SK-N-SH treated with all-trans-retinoic acid at 6 μM for 48 hours (cell line): Measurements from ENCODE around the gene WASF2.

ENCODE experiments used
- ATAC-seq: fragments of 200-7000 bp; cut with Tn5 transposase; 3 replicates; pipeline ENCODE4 v1.9.1; 2020; ENCODE audit warnings: mild to moderate bottlenecking, moderate library complexity
- ARNTL ChIP-seq: fragments of 450-650 bp; formaldehyde crosslinking; IDR thresholded peaks from 2 replicates; pipeline ENCODE4 v1.5.0; 2020; ENCODE audit warnings: low read depth, mild to moderate bottlenecking, moderate library complexity, borderline replicate concordance
- BACH2 ChIP-seq: fragments of 250-450 bp; sonication (Bioruptor Pico); IDR thresholded peaks from 2 replicates; pipeline ENCODE4 v1.9.0; 2021; ENCODE audit warnings: mild to moderate bottlenecking, borderline replicate concordance
- CSDC2 ChIP-seq: fragments of 250-450 bp; sonication (Bioruptor Pico); IDR thresholded peaks from 2 replicates; pipeline ENCODE4 v1.5.0; 2020; ENCODE audit warnings: mild to moderate bottlenecking, moderate library complexity
- CSRNP3 ChIP-seq: fragments of 250-450 bp; sonication (Bioruptor Pico); IDR thresholded peaks from 2 replicates; pipeline ENCODE4 v1.5.1; 2021; ENCODE audit warnings: mild to moderate bottlenecking, moderate library complexity
- ESRRG ChIP-seq: fragments of 250-450 bp; sonication (Bioruptor Pico); IDR thresholded peaks from 2 replicates; pipeline ENCODE4 v1.6.1; 2021; ENCODE audit warnings: mild to moderate bottlenecking
- GLIS3 ChIP-seq: fragments of 250-450 bp; sonication (Bioruptor Pico); IDR thresholded peaks from 2 replicates; pipeline ENCODE4 v1.5.0; 2020; ENCODE audit warnings: mild to moderate bottlenecking, moderate library complexity
- ISL1 ChIP-seq: fragments of 250-450 bp; sonication (Bioruptor Pico); IDR thresholded peaks from 2 replicates; pipeline ENCODE4 v2.1.2; 2022; ENCODE audit warnings: mild to moderate bottlenecking, moderate library complexity
- OSR1 ChIP-seq: fragments of 250-450 bp; sonication (Bioruptor Pico); IDR thresholded peaks from 2 replicates; pipeline ENCODE4 v1.8.0; 2022; ENCODE audit warnings: moderate library complexity, mild to moderate bottlenecking, inconsistent platforms
- POU6F1 ChIP-seq: fragments of 250-450 bp; sonication (Bioruptor Pico); IDR thresholded peaks from 2 replicates; pipeline ENCODE4 v1.8.0; 2021; ENCODE audit warnings: low read depth, mild to moderate bottlenecking, moderate library complexity, borderline replicate concordance
- PPARA ChIP-seq: fragments of 250-450 bp; sonication (Bioruptor Pico); IDR thresholded peaks from 2 replicates; pipeline ENCODE4 v1.5.0; 2020; ENCODE audit warnings: mild to moderate bottlenecking, borderline replicate concordance
- SNAI2 ChIP-seq: fragments of 250-450 bp; sonication (Bioruptor Pico); IDR thresholded peaks from 2 replicates; pipeline ENCODE4 v1.5.0; 2020; ENCODE audit warnings: mild to moderate bottlenecking, moderate library complexity
- TCF4 ChIP-seq: fragments of 250-450 bp; sonication (Bioruptor Pico); IDR thresholded peaks from 2 replicates; pipeline ENCODE4 v1.8.0; 2021; ENCODE audit warnings: mild to moderate bottlenecking, moderate library complexity, borderline replicate concordance
- TOX ChIP-seq: fragments of 250-450 bp; sonication (Bioruptor Pico); IDR thresholded peaks from 2 replicates; pipeline ENCODE4 v1.8.0; 2021; ENCODE audit warnings: mild to moderate bottlenecking, moderate library complexity, borderline replicate concordance
- TSHZ2 ChIP-seq: fragments of 250-450 bp; sonication (Bioruptor Pico); IDR thresholded peaks from 2 replicates; pipeline ENCODE4 v1.5.0; 2020; ENCODE audit warnings: mild to moderate bottlenecking, moderate library complexity
- ZC3H10 ChIP-seq: fragments of 250-450 bp; sonication (Bioruptor Pico); IDR thresholded peaks from 2 replicates; pipeline ENCODE4 v1.5.1; 2021; ENCODE audit warnings: mild to moderate bottlenecking, moderate library complexity
- ZFP3 ChIP-seq: fragments of 250-450 bp; sonication (Bioruptor Pico); IDR thresholded peaks from 2 replicates; pipeline ENCODE4 v1.5.0; 2020; ENCODE audit warnings: mild to moderate bottlenecking, moderate library complexity
- ZFP30 ChIP-seq: fragments of 450-650 bp; formaldehyde crosslinking; IDR thresholded peaks from 2 replicates; pipeline ENCODE4 v1.5.0; 2022; ENCODE audit warnings: mild to moderate bottlenecking, moderate library complexity
- ZNF565 ChIP-seq: fragments of 450-650 bp; formaldehyde crosslinking; conservative IDR thresholded peaks from 2 replicates; pipeline ENCODE4 v1.5.0; 2020; ENCODE audit warnings: low read depth, mild to moderate bottlenecking, moderate library complexity
- ZNF8 ChIP-seq: fragments of 450-650 bp; formaldehyde crosslinking; IDR thresholded peaks from 2 replicates; pipeline ENCODE4 v1.5.0; 2020; ENCODE audit warnings: mild to moderate bottlenecking, moderate library complexity
- TF ChIP-seq, protein P1 (sequence below): fragments of 250-450 bp; sonication (Bioruptor Pico); IDR thresholded peaks from 2 replicates; pipeline ENCODE4 v1.8.0; 2020; ENCODE audit warnings: mild to moderate bottlenecking, moderate library complexity, borderline replicate concordance

The WASF2 gene

DNA sequence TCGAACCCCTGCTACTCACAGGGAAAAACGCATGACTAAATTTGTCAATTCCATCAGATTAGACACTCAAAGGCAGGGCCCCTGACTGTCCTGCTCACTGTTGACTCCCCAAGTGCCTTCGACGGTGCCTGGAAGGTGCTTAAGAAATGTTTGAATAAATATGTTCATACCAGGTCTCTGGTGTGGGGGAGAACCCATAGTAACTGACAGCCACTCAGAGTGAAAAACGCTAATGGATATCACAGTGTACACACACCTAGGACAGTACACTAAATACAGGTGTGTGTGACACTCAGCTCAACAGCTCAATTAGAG, 39.7 kb upstream of the WASF2 start (continued):
- TF ChIP-seq TOX (CRISPR knock-in tag) (no peak), OSR1 (no peak), PPARA (CRISPR knock-in tag) (no peak), TCF4 (no peak), ISL1 (CRISPR knock-in tag) (no peak), ARNTL (no peak), ZFP3 (CRISPR knock-in tag) (no peak)

DNA sequence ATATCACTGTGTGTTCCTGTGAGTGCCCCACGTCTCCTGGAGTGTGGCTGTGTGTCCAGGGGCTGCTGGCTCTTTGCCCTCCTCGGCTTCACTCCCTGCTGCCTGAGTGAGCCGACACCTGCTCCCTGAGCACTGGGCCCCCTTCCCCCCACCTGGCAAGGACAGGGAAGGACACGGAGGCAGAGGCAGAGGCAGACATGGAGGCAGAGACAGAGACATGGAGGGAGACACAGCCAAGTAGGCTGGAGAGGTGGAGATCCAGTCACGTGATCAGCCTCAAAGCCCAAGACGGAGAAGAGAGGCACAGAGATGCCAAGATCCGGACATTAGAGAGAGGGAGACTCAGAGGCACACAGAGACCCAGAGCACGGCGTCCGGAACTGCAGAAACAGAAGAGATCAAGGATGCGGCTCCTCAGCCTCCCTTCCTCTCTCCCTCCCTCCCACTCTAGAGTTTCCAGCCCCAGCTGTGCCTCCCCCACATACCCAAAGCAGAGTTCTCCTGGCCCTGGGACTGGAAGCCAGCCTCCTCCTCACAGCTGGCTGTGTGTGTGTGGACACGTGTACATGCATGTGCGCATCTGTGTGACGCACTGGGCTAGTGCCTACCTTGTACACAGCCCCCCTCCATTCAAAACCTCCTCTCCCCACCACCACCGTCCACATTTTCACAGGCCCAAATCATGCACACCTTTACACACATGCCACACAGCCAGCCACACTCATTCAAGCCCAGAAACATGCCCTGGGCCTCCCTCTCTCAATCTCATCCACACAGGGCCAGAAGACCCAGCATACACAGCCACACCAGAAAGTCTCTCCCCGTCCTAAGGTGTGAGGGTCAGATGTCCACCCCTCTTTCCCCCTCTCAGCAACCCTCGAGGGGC, 39.1 kb upstream of the WASF2 start:
- no peak; the same call in 1 of the 3 replicates for ATAC-seq

DNA sequence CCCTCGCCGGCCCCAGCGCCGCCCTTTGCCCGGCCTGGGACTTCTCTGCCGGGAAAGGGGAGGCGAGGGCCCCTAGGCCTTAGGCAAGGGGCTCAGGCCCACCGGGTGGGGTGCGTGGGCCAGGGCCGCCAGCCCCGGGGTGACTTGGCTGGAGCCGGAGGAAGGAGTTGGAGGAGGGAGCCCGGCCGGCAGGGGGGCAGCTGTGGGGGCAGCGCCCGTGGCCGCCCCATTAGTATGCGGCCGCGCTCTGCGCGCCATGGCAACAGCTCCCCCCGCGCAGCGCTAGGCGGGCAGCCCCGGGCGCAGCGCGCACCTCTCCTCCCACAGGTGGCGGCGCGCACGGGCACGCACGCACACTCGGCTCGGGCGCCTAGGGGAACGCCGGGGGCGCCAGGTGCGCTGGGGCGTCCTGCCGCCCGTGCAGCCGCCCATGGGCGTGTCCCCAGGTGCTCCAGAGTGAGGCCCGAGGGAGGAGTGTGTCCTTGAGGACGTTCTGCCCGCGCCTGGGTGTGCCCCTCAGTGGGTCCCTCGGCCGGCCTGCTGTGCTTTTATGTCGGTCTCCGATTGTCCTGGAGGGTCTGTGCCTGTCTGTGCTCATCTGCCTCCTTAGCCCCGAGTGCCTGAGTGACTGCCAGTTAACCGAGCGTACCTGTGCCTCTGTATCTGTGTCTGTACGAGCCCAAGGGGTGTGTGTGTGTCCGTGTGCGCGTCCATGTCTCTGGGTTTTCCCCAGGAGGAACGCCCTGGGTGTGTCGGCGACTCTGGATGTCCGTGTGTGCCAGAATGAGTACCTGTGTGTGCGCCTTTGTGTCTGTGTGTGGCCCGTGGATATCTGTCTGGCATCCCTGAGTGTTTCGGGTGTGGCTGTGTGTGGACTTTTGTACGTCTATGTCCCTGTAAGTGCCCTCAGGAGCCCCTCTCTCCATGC, 38.2 kb upstream of the WASF2 start:
- TF ChIP-seq ZFP30 (CRISPR knock-in tag): no peak
- TF ChIP-seq ZFP3 (CRISPR knock-in tag): no peak
- no peak for TF ChIP-seq BACH2 (CRISPR knock-in tag)
- no peak for TF ChIP-seq GLIS3 (CRISPR knock-in tag)
- no peak for TF ChIP-seq POU6F1 (CRISPR knock-in tag)
- TF ChIP-seq SNAI2: no peak
- no peak for TF ChIP-seq ZNF8
- no peak for TF ChIP-seq CSRNP3 (CRISPR knock-in tag)
- no peak for TF ChIP-seq CSDC2 (CRISPR knock-in tag)
- no peak for TF ChIP-seq ESRRG (CRISPR knock-in tag)
- no peak for TF ChIP-seq ZNF565 (CRISPR knock-in tag)
- no peak for ATAC-seq

More for the DNA sequence above, 39.1 kb upstream of the WASF2 start:
- TF ChIP-seq TCF4 (no peak), CSDC2 (CRISPR knock-in tag) (no peak), ZNF8 (no peak), ZC3H10 (no peak), TSHZ2 (CRISPR knock-in tag) (no peak), OSR1 (no peak), PPARA (CRISPR knock-in tag) (no peak), ISL1 (CRISPR knock-in tag) (no peak), ESRRG (CRISPR knock-in tag) (no peak), ZNF565 (CRISPR knock-in tag) (no peak), BACH2 (CRISPR knock-in tag) (no peak)
- TF ChIP-seq, protein P1, sequence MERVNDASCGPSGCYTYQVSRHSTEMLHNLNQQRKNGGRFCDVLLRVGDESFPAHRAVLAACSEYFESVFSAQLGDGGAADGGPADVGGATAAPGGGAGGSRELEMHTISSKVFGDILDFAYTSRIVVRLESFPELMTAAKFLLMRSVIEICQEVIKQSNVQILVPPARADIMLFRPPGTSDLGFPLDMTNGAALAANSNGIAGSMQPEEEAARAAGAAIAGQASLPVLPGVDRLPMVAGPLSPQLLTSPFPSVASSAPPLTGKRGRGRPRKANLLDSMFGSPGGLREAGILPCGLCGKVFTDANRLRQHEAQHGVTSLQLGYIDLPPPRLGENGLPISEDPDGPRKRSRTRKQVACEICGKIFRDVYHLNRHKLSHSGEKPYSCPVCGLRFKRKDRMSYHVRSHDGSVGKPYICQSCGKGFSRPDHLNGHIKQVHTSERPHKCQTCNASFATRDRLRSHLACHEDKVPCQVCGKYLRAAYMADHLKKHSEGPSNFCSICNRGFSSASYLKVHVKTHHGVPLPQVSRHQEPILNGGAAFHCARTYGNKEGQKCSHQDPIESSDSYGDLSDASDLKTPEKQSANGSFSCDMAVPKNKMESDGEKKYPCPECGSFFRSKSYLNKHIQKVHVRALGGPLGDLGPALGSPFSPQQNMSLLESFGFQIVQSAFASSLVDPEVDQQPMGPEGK (CRISPR knock-in tag): no peak
